ENCODE measurements around the gene PDLIM7. TPM values are rescaled to one million over a fixed set of nuclear protein-coding genes. Genes with fewer than 3 reads are reported as not detected.

The PDLIM7 gene
- total RNA-seq, 1 experiment from 2014 or later, result 400 TPM

DNA sequence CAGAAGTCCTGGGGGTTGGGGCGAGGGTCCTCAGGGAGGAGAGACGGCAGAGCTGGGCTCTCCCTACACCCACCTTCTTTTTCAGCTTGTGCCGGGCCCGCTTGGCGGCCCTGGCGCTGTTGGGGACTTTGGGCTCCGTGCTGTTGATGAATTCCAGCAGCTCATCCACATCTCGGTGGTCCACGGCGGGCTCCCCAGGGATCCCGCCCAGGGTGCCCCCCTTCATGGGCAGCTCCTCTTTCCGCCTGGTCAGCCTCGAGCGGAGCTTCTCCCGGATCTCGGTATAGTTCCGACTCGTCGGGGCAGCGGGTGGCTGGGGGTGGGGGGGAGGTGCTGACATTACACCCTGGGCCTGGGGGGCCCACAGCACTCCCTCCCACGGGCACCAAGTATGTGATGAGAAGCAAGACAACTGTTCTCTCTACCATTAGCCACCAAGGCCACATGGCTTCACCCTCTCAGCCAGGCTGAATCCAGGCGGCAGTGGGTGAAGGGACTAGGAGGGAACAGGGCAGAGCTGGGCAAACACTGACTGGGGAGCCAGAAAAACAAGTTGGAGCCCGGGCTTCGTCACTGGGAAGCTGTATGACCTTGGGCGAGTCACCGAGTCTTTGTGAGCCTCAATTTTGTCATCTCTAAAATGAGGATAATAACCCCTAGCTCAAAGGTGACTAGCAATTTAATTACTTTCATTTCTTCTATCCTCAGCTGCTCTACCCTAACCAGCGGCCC is 34.0 kb upstream of the PDLIM7 start:
- BruUV-seq (replicated peaks), result no TSS peak
- no peak overlapping the region for H3K27ac Mint-ChIP-seq (ENCODE audit: unreplicated experiment)
- intact Hi-C loops (cut with micrococcal nuclease; ENCODE audit: unreplicated experiment), result no loop called here
- peaks cover 20% of the 10 kb centered on the region for H3K36me3 Mint-ChIP-seq (ENCODE audit: insufficient read depth, unreplicated experiment)
- H3K4me1 Mint-ChIP-seq (ENCODE audit: low read depth, unreplicated experiment), result no peaks in the 10 kb centered on the region
- CTCF ChIA-PET, result no interaction called here
- no peak for DNase-seq
- H3K27me3 Mint-ChIP-seq (ENCODE audit: unreplicated experiment), result no peaks in the 10 kb centered on the region
- no peaks in the 10 kb centered on the region for H3K9me3 Mint-ChIP-seq (ENCODE audit: low read depth, unreplicated experiment)
- TF ChIP-seq, protein P1, sequence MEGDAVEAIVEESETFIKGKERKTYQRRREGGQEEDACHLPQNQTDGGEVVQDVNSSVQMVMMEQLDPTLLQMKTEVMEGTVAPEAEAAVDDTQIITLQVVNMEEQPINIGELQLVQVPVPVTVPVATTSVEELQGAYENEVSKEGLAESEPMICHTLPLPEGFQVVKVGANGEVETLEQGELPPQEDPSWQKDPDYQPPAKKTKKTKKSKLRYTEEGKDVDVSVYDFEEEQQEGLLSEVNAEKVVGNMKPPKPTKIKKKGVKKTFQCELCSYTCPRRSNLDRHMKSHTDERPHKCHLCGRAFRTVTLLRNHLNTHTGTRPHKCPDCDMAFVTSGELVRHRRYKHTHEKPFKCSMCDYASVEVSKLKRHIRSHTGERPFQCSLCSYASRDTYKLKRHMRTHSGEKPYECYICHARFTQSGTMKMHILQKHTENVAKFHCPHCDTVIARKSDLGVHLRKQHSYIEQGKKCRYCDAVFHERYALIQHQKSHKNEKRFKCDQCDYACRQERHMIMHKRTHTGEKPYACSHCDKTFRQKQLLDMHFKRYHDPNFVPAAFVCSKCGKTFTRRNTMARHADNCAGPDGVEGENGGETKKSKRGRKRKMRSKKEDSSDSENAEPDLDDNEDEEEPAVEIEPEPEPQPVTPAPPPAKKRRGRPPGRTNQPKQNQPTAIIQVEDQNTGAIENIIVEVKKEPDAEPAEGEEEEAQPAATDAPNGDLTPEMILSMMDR (IDR thresholded peaks at IDR 0.05; ENCODE audit: unreplicated experiment), result no peak
- no peak overlapping the region for H3K4me3 Mint-ChIP-seq (ENCODE audit: low read depth, unreplicated experiment)

DNA sequence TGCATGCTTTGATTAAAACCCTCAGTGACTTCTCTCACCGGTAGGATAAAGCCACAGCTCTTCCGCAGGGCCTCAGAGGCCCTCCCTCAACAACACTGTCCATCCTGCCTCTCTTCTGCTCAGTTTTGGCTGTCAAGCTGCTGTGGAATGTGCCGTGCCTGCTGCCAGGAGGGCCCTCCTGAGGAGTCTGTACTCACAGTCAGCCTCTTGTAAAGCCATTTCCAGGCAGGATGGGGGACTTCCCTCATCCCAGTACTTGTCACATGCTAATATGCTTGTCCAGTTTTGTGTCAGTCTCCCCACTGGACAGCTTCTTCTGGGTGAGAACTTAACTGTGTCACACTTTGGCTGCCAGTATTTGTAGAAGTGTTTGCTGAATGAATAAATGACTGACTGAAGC is 33.2 kb upstream of the PDLIM7 start:
- no TSS peak for BruUV-seq (replicated peaks)
- no peak overlapping the region for H3K27ac Mint-ChIP-seq (ENCODE audit: unreplicated experiment)
- no peak overlapping the region for H3K4me3 Mint-ChIP-seq (ENCODE audit: low read depth, unreplicated experiment)
- no peak for DNase-seq
- peaks cover 20% of the 10 kb centered on the region for H3K36me3 Mint-ChIP-seq (ENCODE audit: insufficient read depth, unreplicated experiment)
- no peaks in the 10 kb centered on the region for H3K4me1 Mint-ChIP-seq (ENCODE audit: low read depth, unreplicated experiment)
- H3K27me3 Mint-ChIP-seq (ENCODE audit: unreplicated experiment), result no peaks in the 10 kb centered on the region
- TF ChIP-seq, protein P1 (IDR thresholded peaks at IDR 0.05; ENCODE audit: unreplicated experiment), result no peak
- intact Hi-C loops (cut with micrococcal nuclease; ENCODE audit: unreplicated experiment), result no loop called here
- CTCF ChIA-PET, result no interaction called here
- H3K9me3 Mint-ChIP-seq (ENCODE audit: low read depth, unreplicated experiment), result no peaks in the 10 kb centered on the region

DNA sequence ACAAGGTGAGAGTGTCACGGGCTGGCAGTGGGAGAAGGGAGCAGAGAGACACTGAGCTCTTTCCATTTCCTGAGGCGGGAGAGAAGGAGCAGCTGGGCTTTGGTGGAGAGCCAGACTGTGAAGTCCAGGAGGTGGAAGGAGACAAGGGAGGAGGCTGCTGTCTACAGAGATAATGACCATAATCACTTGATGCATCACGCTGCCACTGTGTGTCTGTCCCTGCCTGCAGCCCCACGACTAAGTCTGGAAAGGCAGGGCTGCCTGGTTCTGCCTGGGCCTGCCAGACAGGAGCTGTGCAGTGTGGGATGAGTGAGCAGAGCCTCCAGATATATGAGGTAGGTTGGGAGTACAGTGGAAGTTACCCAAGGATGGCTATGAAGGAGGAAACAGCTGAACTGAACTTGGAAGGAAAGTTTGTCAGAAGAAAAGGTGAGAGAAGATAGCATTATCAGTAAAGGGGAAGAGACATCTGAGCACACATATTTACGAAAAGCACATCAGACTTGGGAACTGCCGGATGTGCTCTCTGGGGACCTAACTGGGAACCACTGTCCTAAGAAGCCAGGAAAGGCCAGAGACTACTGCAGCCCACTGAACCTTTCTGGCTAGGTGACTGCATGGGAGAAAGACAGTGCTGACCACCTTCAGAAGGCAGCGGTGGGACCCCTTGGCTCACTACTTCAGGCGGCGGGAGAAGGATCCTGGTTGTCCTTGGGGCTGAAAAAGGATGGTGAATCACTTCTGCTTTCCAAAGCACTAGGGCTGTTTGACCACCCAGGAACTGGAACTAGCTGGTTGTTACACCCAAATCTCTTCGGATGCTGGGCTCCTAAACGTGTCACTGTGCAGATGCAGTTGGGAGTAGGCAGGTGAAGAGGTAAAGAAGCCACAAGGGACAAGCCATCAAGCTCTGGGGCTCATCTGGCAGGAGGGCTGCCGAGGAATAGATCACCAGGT is 32.1 kb upstream of the PDLIM7 start:
- CTCF ChIA-PET, result no interaction called here
- TF ChIP-seq, protein P1 (IDR thresholded peaks at IDR 0.05; ENCODE audit: unreplicated experiment), result no peak
- no peak for DNase-seq
- Mint-ChIP-seq H3K27me3 (ENCODE audit: unreplicated experiment) (no peaks in the 10 kb centered on the region), H3K9me3 (ENCODE audit: low read depth, unreplicated experiment) (no peaks in the 10 kb centered on the region), H3K27ac (ENCODE audit: unreplicated experiment) (no peak overlapping the region), H3K4me1 (ENCODE audit: low read depth, unreplicated experiment) (no peaks in the 10 kb centered on the region), H3K36me3 (ENCODE audit: insufficient read depth, unreplicated experiment) (peaks cover 23% of the 10 kb centered on the region), H3K4me3 (ENCODE audit: low read depth, unreplicated experiment) (no peak overlapping the region)
- no TSS peak for BruUV-seq (replicated peaks)
- intact Hi-C loops (cut with micrococcal nuclease; ENCODE audit: unreplicated experiment), result no loop called here

DNA sequence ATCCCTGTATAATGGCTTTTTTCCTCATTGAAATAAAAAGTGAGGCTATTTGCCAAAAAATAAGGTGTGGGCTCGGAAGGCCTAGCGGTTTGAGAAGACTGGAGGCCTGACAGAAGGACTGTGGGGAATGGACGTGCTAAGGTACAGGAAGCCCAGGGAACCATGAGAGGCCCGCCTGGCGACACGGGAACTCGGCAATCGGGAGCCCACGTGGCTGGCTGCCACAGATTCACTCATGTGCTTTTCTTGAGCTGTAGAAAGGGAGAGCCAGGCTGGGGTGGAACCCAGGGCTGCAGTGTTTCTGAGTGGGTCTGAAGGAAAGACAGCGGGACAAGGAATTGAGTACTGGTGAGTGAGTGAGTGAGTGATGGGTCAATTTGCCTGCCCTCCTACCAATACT is 31.2 kb upstream of the PDLIM7 start:
- H3K27me3 Mint-ChIP-seq (ENCODE audit: unreplicated experiment), result no peaks in the 10 kb centered on the region
- TF ChIP-seq, protein P1 (IDR thresholded peaks at IDR 0.05; ENCODE audit: unreplicated experiment), result no peak

More for the DNA sequence above, 31.2 kb upstream of the PDLIM7 start:
- no peak overlapping the region for H3K27ac Mint-ChIP-seq (ENCODE audit: unreplicated experiment)
- peaks cover 25% of the 10 kb centered on the region for H3K36me3 Mint-ChIP-seq (ENCODE audit: insufficient read depth, unreplicated experiment)
- no peaks in the 10 kb centered on the region for H3K9me3 Mint-ChIP-seq (ENCODE audit: low read depth, unreplicated experiment)
- no TSS peak for BruUV-seq (replicated peaks)
- intact Hi-C loops (cut with micrococcal nuclease; ENCODE audit: unreplicated experiment), result no loop called here
- H3K4me3 Mint-ChIP-seq (ENCODE audit: low read depth, unreplicated experiment), result no peak overlapping the region
- CTCF ChIA-PET, result no interaction called here
- no peak for DNase-seq
- no peaks in the 10 kb centered on the region for H3K4me1 Mint-ChIP-seq (ENCODE audit: low read depth, unreplicated experiment)
